Activated T-cell treated with anti-CD3 and anti-CD28 coated beads, Interleukin-2, amount 50 U/mL, for 24 hours (primary cell): ENCODE results near the gene NR5A1.

Experiments used
- DNase-seq: peaks from one replicate; pipeline ENCODE4 v3.0.0-alpha.2; 2020
- H3K27ac Mint-ChIP-seq: 2 replicates; pipeline ENCODE4 v1.8.0; 2020; ENCODE audit warnings: mild to moderate bottlenecking, mixed read lengths
- H3K27me3 Mint-ChIP-seq: 2 replicates; pipeline ENCODE4 v1.8.0; 2020; ENCODE audit warnings: mixed read lengths
- H3K36me3 Mint-ChIP-seq: 2 replicates; pipeline ENCODE4 v1.8.0; 2020; ENCODE audit warnings: low read depth, mixed read lengths
- H3K4me1 Mint-ChIP-seq: 2 replicates; pipeline ENCODE4 v1.8.0; 2020; ENCODE audit warnings: low read depth, mixed read lengths
- H3K4me3 Mint-ChIP-seq: 2 replicates; pipeline ENCODE4 v1.8.0; 2020; ENCODE audit warnings: mild to moderate bottlenecking, moderate library complexity, mixed read lengths
- H3K9me3 Mint-ChIP-seq: 2 replicates; pipeline ENCODE4 v1.8.0; 2020; ENCODE audit warnings: mixed read lengths

The NR5A1 gene

GRCh38 chr9:124498040-124498439 lies 9.2 kb downstream of the NR5A1 start:
- DNase-seq: no peak
- Mint-ChIP-seq H3K4me1 (peaks cover 17% of the 10 kb centered on the region), H3K27ac (no peak overlapping the region), H3K36me3 (no peaks in the 10 kb centered on the region), H3K27me3 (peaks cover 21% of the 10 kb centered on the region), H3K4me3 (no peak overlapping the region), H3K9me3 (no peaks in the 10 kb centered on the region)

- DNase-seq: no peak
- peaks cover 18% of the 10 kb centered on the region for H3K27me3 Mint-ChIP-seq
- peaks cover 17% of the 10 kb centered on the region for H3K4me1 Mint-ChIP-seq
- H3K36me3 Mint-ChIP-seq: no peaks in the 10 kb centered on the region
- H3K27ac Mint-ChIP-seq: no peak overlapping the region
- H3K4me3 Mint-ChIP-seq: no peak overlapping the region
- no peaks in the 10 kb centered on the region for H3K9me3 Mint-ChIP-seq
Measured at GRCh38 chr9:124497441-124497840, 9.8 kb downstream of the NR5A1 start.

DNA sequence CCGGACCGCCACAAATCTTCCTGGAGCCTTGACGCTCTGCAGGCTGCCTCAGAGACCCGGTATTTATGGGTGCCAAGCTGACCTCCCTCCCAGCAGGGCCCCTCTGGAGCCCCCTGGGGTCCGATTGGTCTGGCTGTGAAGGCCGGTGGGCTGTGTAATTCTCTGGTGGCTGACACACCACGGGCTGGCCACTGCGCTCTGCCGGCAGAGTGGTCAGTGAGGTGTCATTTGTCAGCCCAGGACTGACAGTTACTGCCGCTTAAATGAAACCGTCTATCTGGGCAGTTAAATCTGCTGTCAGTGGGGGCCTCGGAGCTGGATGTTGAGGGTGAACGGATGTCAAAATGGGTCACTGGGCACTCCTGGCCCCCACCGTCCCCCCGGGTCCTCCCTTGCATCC lies 10.7 kb downstream of the NR5A1 start:
- Mint-ChIP-seq H3K36me3 (no peaks in the 10 kb centered on the region), H3K4me3 (no peak overlapping the region), H3K27ac (no peak overlapping the region), H3K4me1 (peaks cover 17% of the 10 kb centered on the region), H3K9me3 (no peaks in the 10 kb centered on the region), H3K27me3 (peaks cover 8% of the 10 kb centered on the region)
- no peak for DNase-seq

DNA sequence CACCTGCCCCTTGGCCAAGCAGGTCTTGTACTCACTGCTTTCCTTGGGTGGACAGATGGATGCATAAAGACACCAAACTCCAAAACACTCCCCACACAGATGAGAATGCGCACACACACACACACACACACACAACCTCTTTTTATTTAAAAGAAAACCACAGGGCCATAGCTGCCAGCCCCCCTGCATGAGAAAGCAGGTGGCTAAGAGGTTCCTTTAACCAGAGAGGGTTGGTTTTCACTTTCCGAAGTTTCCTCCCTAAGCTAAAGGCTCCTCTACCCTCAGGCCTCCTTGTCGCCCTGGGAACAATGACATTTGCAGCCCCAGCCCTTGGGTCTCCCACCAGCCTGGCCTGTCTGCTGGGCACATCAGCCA lies 11.1 kb downstream of the NR5A1 start:
- no peak overlapping the region for H3K4me3 Mint-ChIP-seq
- H3K9me3 Mint-ChIP-seq: no peaks in the 10 kb centered on the region
- H3K4me1 Mint-ChIP-seq: peaks cover 17% of the 10 kb centered on the region
- peak overlapping the region; percentile 38 for H3K27ac Mint-ChIP-seq
- H3K27me3 Mint-ChIP-seq: peaks cover 4% of the 10 kb centered on the region
- no peaks in the 10 kb centered on the region for H3K36me3 Mint-ChIP-seq
- DNase-seq: no peak

- H3K4me1 Mint-ChIP-seq: peaks cover 17% of the 10 kb centered on the region
- H3K27me3 Mint-ChIP-seq: peaks cover 4% of the 10 kb centered on the region
- no peaks in the 10 kb centered on the region for H3K36me3 Mint-ChIP-seq
- DNase-seq: no peak
- no peaks in the 10 kb centered on the region for H3K9me3 Mint-ChIP-seq
- no peak overlapping the region for H3K4me3 Mint-ChIP-seq
- peak overlapping the region; percentile 38 for H3K27ac Mint-ChIP-seq
Measured at GRCh38 chr9:124495126-124496074, 11.8 kb downstream of the NR5A1 start.

DNA sequence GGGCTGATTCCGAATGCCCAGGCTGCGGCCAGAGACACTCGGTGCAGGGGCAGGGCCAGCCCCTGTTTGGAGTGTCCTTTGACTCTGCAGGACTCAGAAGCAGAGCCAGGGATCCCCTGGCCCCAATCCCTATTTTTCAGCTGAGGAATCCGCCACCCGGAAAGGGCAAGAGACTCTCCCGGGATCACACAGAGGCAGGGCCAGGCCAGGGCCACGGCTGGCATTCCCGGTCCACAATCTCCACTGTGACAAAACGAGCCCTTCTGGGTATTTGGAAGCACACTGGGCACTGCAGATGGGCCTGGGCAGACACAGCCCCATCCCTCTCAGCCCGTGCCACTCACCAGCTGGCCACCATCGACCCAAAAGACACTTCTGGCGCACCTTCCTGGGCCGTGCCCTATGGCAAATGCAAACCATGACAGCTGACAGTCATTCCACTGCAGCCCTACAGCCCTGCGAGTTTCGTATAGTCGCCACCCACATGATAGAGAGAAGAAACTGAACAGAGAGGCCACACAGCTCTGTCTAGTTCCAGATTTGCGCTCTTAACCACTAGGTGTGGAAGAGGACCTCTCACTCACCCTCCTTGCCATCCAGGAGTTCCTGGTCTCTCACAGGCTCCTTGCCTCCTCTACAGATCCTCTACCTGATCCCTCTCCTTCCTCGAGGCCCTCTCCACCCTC lies 13.3 kb downstream of the NR5A1 start:
- no peak overlapping the region for H3K27ac Mint-ChIP-seq
- no peak for DNase-seq
- H3K27me3 Mint-ChIP-seq: no peaks in the 10 kb centered on the region
- no peak overlapping the region for H3K4me3 Mint-ChIP-seq
- H3K9me3 Mint-ChIP-seq: no peaks in the 10 kb centered on the region
- H3K4me1 Mint-ChIP-seq: peaks cover 10% of the 10 kb centered on the region
- no peaks in the 10 kb centered on the region for H3K36me3 Mint-ChIP-seq

- Mint-ChIP-seq H3K4me1 (peaks cover 10% of the 10 kb centered on the region), H3K36me3 (no peaks in the 10 kb centered on the region), H3K27me3 (no peaks in the 10 kb centered on the region), H3K9me3 (no peaks in the 10 kb centered on the region), H3K27ac (no peak overlapping the region), H3K4me3 (no peak overlapping the region)
- DNase-seq: no peak
Measured at GRCh38 chr9:124493218-124493617, 14.0 kb downstream of the NR5A1 start.

DNA sequence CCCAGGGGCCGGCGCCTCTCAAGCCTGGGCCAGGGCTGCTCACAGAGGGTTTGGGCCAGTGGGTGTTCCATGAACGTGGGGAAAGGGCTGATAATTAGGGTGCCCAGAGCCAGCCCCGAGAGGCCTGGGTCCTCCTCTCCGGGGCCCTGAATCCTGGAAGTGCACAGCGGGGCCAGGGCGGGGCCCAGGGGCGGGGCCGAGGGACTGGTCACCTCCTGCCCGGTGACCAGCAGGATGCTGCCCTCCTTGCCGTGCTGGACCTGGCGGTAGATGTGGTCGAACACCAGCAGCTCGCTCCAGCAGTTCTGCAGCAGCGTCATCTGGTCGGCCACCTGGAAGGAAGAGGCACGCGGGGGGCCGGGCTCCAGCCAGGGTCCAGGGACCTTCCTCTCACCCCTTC lies 14.4 kb downstream of the NR5A1 start:
- no peak overlapping the region for H3K27ac Mint-ChIP-seq
- H3K4me1 Mint-ChIP-seq: peaks cover 10% of the 10 kb centered on the region
- H3K27me3 Mint-ChIP-seq: no peaks in the 10 kb centered on the region
- no peaks in the 10 kb centered on the region for H3K36me3 Mint-ChIP-seq
- H3K4me3 Mint-ChIP-seq: no peak overlapping the region
- H3K9me3 Mint-ChIP-seq: no peaks in the 10 kb centered on the region
- no peak for DNase-seq

- H3K27ac Mint-ChIP-seq: no peak overlapping the region
- H3K4me3 Mint-ChIP-seq: no peak overlapping the region
- no peaks in the 10 kb centered on the region for H3K9me3 Mint-ChIP-seq
- H3K4me1 Mint-ChIP-seq: peaks cover 10% of the 10 kb centered on the region
- no peaks in the 10 kb centered on the region for H3K36me3 Mint-ChIP-seq
- no peak for DNase-seq
- no peaks in the 10 kb centered on the region for H3K27me3 Mint-ChIP-seq
Measured at GRCh38 chr9:124491049-124491975, 15.9 kb downstream of the NR5A1 start.

- Mint-ChIP-seq H3K36me3 (no peaks in the 10 kb centered on the region), H3K9me3 (no peaks in the 10 kb centered on the region), H3K4me1 (no peaks in the 10 kb centered on the region), H3K27ac (no peak overlapping the region), H3K4me3 (no peak overlapping the region), H3K27me3 (no peaks in the 10 kb centered on the region)
- no peak for DNase-seq
Measured at GRCh38 chr9:124490004-124490403, 17.2 kb downstream of the NR5A1 start.

DNA sequence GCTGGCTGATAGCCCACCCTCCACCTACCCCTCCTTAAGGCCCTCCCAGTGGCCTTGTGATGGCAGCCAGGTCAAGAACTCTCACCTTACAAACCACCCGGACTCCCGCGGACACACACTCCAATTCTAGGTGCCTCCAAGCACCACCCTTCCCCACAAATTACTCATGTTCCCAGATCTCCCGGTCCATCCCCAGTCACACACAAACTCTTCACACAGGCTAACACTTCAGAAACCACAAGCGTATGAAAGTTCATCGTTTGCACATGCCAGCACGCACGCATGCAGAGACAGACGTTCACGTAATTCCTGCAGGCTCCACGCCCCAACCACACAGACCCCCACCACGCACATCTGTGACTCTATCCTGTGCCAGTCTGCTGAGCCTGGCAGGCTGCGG lies 18.0 kb downstream of the NR5A1 start:
- no peaks in the 10 kb centered on the region for H3K27me3 Mint-ChIP-seq
- no peak overlapping the region for H3K27ac Mint-ChIP-seq
- no peaks in the 10 kb centered on the region for H3K36me3 Mint-ChIP-seq
- no peak overlapping the region for H3K4me3 Mint-ChIP-seq
- DNase-seq: no peak
- H3K9me3 Mint-ChIP-seq: no peaks in the 10 kb centered on the region
- H3K4me1 Mint-ChIP-seq: no peaks in the 10 kb centered on the region

GRCh38 chr9:124488641-124489210 lies 18.5 kb downstream of the NR5A1 start:
- H3K27ac Mint-ChIP-seq: no peak overlapping the region
- H3K27me3 Mint-ChIP-seq: no peaks in the 10 kb centered on the region
- no peak overlapping the region for H3K4me3 Mint-ChIP-seq
- H3K4me1 Mint-ChIP-seq: no peaks in the 10 kb centered on the region
- H3K36me3 Mint-ChIP-seq: no peaks in the 10 kb centered on the region
- no peak for DNase-seq
- no peaks in the 10 kb centered on the region for H3K9me3 Mint-ChIP-seq

DNA sequence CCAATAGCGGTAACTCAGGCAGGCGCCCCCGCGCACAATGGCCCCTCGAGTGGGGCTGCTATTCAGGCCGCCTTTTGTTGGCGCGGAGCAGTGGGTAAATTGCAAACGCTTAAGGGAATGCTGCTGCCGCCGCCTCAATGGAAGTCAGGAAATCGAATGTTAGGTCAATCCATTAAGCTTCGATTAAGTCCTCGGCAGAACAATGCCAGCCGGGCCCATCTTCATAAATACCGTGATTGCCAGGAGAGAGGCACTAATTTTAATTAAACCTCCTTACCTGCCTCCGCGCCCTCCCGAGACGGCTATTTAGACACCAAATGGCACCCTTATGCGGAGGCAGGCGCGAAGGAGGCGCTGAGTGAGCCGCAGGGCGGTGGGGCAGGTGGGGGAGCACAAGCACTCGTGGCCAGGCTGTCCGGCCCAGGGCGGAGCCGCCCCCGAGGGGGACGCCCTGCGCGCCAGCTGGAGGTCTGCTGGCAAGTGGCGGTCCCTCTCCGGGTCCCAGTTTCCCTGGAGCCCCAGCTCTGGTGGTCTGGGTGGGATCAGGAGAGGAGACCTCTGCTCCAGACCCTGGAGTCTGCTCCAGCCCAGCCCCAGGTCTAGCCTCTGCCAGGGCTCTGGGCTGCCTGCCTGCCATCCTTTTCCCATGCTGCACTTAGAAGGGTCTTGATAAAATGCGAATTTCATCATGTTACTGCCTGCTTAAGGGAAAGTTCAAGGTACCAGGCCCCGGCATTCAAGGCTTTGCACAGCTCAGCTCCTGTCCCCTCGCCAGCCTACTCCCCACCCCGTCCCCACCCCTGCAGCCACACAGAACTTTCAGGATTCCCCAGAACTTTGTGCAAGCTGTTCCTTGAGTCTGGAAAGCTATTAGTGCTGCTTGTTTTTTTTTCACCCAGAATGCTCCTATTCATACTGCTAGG lies 19.7 kb downstream of the NR5A1 start:
- Mint-ChIP-seq H3K4me1 (no peaks in the 10 kb centered on the region), H3K9me3 (no peaks in the 10 kb centered on the region), H3K4me3 (no peak overlapping the region), H3K27ac (no peak overlapping the region), H3K36me3 (no peaks in the 10 kb centered on the region), H3K27me3 (no peaks in the 10 kb centered on the region)
- no peak for DNase-seq
